HG02970 (cell line): ENCODE data around the gene SLC25A45.
A peak's percentile ranks its signal among the peaks of the same experiment; 100 is the strongest.
"Not testable (repeated sequence)": the region's sequence is repeated elsewhere in the genome, so short reads cannot be mapped to it uniquely, and the experiment has no call there.

Source experiments
- ATAC-seq: cut with Tn5 transposase; IDR thresholded peaks from one replicate; pipeline ENCODE4 v1.9.1; 2021; ENCODE audit warnings: mild to moderate bottlenecking, moderate library complexity, moderate number of reproducible peaks; ENCODE audit not compliant: unreplicated experiment, low FRiP score

SLC25A45 gene

DNA sequence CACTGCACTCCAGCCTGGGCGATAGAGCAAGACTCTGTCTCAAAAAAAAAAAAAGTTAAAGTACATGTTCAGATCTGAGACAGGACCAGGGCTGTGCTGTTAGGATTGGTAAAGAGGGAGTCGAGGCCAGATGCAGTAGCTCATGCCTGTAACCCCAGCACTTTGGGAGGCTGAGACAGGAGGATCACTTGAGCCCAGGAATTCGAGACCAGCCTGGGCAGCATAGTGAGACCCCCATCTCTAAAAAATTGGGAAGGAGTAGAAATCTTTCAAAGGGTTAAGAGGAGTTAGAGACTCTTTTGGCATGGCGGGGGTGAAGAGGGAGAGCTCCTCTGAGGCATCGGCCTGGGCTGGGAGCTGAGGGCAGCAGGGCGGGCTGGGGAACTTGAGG lies 11.8 kb downstream of the SLC25A45 start:
- ATAC-seq, result no peak

DNA sequence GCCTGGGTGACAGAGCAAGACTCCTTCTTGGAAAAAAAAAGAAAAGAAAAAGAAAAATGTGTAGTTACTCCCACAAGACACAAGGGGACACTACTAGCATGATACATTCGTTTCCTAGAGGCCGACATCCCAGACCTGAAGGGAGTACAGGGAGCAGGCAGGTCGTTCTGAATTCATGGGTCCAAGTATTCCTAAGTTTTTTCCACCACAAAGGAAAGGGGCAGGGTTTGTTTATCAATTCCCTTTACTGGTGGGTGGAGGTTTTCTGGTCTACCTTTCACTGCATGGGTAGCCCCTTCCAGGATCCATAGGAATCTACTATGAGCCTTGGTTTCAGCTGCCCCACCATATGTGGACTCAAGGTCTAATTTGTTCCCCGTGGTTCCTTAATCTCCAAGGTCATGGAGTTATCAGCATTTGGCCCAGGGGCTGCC lies 16.1 kb downstream of the SLC25A45 start:
- ATAC-seq, result no peak

- no peak for ATAC-seq
Measured at GRCh38 chr11:65363770-65364169, 18.7 kb downstream of the SLC25A45 start.

DNA sequence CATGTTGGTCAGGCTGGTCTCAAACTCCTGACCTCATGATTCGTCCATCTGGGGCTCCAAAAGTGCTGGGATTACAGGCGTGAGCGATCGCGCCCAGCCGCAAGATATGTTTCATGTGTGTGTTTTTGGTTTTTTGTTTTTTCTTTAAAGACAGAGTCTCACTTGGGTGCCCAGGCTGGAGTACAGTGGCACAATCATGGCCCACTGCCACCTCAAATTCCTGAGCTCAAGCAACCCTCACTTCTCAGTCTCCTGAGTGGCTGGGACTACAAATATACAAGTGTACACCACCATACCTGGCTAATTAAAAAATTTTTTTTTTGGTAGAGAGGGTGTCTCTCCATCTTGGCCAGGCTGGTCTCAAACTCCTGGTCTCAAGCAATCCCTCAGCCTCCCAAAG lies 19.5 kb downstream of the SLC25A45 start:
- no peak for ATAC-seq

GRCh38 chr11:65362320-65362931 lies 20.0 kb downstream of the SLC25A45 start:
- no peak for ATAC-seq

GRCh38 chr11:65357856-65358356 lies 24.5 kb downstream of the SLC25A45 start:
- no peak for ATAC-seq

GRCh38 chr11:65356394-65356972 lies 26.0 kb downstream of the SLC25A45 start:
- no peak for ATAC-seq

DNA sequence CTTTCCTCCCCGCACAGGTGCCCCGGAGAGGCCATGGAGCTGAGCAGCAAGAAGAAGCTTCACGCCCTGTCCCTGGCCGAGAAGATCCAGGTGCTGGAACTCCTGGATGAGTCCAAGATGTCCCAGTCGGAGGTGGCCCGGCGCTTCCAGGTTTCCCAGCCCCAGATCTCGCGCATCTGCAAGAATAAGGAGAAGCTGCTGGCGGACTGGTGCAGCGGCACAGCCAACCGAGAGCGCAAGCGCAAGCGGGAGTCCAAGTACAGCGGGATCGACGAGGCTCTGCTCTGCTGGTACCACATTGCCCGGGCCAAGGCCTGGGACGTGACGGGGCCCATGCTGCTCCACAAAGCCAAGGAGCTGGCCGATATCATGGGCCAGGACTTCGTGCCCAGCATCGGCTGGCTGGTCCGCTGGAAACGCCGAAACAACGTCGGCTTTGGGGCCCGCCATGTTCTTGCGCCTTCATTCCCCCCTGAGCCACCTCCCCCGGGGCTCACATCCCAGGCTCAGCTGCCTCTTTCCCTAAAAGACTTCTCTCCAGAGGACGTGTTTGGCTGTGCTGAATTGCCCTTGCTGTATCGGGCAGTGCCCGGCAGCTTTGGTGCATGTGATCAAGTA lies 26.6 kb downstream of the SLC25A45 start:
- no peak for ATAC-seq

- peak; percentile 14 for ATAC-seq
Measured at GRCh38 chr11:65355013-65355775, 27.3 kb downstream of the SLC25A45 start.

DNA sequence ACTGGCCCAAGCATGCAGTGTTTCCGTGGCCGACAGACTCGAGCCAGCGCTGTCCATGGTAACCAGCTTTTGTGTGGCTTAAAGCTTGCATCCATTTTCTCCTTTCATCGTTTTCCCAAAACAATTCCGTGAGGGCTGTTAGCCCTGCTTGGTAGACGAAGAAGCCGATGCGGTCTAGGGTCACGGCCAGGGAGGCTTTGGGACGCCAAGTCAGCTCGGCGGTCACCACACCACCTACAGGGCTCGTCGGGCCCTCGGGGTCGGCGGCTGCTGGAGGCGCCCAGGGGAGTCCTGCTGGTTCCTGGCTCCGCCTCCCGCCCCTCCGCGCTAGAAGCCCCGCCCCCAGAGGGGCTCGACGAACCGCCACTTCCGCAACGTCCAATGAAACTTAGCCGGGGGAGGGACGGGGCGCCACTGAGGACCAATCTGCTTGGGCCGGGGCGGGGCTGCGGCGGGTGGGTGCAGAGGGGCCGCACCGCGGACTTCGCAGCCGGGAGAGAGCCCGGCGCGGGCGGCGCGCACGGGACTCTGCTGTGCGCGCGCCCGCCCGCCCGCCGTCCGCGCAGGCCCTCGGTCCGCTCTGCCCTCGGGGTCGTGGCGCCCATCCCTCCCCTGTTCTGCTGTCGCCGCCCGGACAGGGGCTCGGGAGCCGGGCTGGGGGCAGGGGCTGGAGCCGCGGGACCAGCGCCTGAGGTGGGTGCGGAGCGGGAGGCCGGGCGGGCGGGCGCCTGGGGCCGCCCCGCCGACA lies 28.0 kb downstream of the SLC25A45 start, which contains the start of gene TIGD3:
TIGD3 (plus strand) TSS at position 487 of the 748 bp plus-strand sequence. CDS start 1,058 bp downstream, outside the sequence.
- ATAC-seq, result peak; percentile 72

DNA sequence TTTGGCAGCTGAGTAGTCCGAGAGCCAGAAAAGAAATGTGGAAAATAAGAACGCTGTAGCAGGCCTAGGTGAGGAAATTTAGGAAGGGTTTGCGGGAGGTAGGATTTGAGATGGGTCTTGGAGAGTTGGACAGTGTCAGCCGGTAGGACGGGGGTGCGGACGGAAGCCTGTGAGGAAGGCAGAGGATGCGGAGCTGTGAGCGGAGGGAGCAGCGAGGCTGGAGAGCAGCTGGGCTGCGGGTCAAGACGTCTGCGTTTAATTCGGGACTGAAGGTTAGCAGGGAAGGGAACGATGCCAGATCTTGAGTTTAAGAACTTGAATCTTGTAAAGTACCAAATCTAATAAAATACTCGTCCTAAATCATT lies 28.6 kb downstream of the SLC25A45 start:
- ATAC-seq, result no peak

DNA sequence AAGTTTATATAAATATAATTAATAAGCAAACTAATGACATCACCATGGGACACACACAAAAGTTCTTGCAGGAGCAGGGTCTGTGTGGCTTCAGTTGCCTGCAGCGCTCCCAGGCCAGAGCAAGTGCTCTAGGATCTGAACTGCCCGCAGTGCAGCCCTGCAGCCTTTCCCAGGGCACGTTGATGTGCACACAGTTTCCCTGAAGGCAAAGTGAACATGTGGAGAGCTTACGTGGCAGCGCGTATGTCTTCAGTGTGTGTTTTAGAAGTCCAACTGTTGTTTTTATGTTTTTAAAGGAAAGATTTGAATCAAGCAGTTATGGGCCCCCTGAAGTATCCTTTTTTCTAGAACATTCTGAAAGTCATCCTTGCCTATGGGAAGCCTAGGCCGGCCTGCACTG lies 29.1 kb downstream of the SLC25A45 start:
- no peak for ATAC-seq

GRCh38 chr11:65352783-65353182 lies 29.7 kb downstream of the SLC25A45 start:
- ATAC-seq, result no peak

DNA sequence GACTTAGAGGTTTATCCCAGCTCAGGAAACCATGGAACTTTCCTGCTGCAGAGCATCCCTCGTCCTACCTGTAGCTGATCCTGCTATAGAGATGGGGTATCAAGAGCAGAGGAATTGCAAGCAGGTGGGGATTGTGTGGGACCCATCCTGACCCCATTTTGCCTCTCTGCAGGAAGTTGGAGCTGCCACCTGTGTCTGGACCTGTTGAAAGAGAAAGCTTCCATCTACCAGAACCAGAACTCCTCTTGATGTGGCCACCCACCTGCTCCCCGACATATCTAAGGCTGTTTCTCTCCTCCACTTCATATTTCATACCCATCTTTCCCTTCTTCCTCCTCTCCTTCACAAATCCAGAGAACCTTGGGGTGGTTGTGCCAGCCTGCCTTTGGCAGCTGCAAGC lies 30.9 kb downstream of the SLC25A45 start:
- ATAC-seq, result no peak

DNA sequence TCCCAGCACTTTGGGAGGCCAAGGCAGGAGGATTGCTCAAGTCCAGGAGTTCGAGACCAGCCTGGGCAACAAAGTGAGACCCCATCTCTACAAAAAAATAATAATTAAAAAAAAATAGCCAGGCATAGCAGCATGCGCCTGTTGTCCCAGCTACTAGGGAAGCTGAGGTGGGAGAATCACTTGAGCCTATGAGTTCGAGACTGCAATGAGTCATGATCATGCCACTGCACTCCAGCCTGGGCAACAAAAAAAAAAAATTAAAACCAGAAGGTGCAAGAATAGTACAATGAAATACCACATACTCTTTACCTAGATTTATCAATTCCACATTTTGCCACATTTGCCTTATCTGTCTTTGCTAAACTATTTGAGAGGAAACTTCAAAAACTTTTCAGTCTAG lies 40.6 kb downstream of the SLC25A45 start:
- ATAC-seq, result no peak

- no peak for ATAC-seq
Measured at GRCh38 chr11:65340226-65340625, 42.2 kb downstream of the SLC25A45 start.

- no peak for ATAC-seq
Measured at GRCh38 chr11:65338676-65339075, 43.8 kb downstream of the SLC25A45 start.

GRCh38 chr11:65334696-65335295 lies 47.6 kb downstream of the SLC25A45 start:
- ATAC-seq, result no peak

GRCh38 chr11:65332591-65332990 lies 49.9 kb downstream of the SLC25A45 start:
- ATAC-seq, result not testable (repeated sequence)

- ATAC-seq, result no peak
Measured at GRCh38 chr11:65330544-65330943, 51.9 kb downstream of the SLC25A45 start.
